NCI-H2107 (cell line): ENCODE results near the gene TMEM233.

Experiments
- DNase-seq: peaks from one replicate; lab custom pipeline; 2025; lab: John Stamatoyannopoulos, UW

TMEM233 gene

DNA sequence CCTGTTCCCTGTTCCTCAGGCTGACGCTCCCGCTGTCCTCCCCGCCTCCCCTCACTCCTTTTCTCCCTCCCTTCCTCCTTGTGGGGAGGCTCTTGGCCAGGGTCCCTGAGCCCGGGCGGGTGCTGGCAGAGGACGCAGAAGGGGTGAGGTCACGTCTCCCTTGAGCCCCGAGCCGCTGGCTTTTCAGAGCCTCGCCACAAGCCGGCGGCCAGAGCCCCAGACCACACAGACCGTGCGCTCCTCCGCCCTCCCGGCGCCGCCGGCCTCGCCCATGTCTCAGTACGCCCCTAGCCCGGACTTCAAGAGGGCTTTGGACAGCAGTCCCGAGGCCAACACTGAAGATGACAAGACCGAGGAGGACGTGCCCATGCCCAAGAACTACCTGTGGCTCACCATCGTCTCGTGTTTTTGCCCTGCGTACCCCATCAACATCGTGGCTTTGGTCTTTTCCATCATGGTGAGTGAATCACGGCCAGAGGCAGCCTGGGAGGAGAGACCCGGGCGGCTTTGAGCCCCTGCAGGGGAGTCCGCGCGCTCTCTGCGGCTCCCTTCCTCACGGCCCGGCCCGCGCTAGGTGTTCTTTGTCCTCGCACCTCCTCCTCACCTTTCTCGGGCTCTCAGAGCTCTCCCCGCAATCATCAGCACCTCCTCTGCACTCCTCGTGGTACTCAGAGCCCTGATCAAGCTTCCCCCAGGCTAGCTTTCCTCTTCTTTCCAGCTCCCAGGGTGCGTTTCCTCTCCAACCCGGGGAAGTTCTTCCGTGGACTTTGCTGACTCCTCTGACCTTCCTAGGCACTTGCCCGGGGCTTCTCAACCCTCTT is at the start of gene TMEM233:
Gene TMEM233 (plus strand): TSS at position 197 of the 821 bp plus-strand sequence. CDS start 75 bp downstream, at position 272.
- no peak for DNase-seq

DNA sequence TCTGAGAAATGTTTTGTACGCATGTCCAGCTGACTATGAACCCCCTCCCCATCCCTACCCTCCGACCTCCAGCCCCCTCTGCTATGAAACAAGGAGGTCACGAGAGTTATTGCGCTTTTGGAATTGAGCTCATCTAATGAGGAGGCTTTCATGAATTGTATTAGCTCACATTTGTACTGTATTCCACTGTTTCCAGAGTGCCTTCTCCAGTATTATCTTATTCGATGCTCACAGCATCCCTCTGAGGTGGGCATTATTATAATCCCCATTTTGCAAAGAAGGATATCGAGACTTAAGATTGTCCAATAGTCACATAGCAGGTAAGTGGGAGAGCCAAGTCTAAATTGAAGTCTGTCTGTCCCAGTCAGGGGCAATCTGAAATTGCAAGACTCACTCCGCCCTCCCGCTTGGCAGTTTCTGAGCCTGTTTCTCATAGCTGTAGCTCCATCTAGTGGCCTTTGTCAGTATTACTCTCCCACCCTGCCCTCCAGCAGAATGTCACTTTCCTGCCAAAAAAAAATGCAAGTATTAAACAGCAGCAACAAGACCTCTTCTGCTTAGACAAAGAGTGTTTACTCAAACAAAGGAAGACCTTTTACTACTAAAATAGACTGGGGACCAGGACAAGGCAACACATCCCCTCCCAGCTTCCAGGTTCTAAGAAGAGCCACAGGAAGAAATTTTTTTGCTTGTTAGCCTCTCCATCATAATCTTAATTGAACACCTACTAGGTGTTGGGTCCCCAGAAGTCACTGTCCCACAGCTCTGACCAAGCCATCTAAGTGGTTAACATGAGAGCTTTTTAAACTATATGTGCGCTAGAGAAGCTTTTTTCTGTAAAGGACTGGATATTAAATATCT is 48.6 kb upstream of the TMEM233 start:
- peak; percentile 69 for DNase-seq

DNA sequence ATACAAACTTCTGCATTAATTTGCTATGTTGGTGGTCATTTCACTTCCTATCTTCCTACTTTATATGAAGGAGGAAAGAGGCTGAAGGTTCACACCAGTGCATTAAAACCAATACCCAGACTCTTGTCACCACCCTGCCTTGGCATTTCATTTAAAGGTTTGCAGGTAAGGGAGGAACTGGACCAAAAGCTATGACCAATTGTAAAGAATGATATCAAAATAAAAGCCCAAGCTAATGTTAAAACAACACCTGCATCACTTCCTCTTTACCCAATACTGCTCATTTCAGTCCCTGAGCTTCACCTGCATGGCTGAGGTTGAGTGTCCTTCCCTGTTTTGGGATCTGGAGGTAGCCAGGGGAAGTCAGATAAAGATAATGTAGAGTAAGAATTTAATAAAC is 47.2 kb upstream of the TMEM233 start:
- DNase-seq: no peak

DNA sequence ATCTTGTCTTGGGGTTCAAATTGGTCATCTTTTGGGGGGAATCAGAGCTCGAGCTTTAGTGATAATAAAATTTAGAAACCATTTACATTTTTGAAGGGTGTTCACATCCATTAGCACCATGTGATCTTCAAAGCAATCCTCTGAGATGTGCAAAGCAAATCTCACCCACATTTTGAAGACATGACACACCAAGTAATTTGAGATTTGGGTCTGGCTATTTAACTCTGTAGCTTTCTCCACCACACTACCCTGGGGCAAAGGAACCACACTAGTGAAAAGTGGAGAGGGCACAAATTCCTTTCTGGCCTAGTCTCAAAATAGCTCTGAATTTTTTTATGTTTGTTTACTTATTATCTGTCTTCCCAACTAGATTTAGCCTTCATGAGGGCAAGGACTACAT is 46.6 kb upstream of the TMEM233 start:
- DNase-seq: no peak

DNA sequence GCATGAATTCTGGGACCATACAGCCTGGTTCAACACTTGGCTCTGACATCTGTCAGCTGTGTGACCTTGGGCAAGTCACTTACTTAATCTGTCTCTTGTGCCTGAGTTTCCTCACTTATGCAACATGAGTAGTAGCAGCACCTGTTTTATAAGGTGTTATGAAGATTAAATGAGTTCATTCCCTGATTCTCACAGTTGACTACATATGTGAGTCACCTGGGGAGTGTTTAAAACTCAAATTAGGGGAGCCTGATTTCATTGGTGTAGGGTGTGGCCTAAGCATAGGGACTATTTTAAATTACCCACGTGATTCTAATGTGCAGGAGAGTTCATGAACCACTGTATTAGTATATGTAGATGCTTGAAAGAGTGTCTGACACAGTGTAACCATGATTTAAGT is 36.7 kb upstream of the TMEM233 start:
- no peak for DNase-seq

DNA sequence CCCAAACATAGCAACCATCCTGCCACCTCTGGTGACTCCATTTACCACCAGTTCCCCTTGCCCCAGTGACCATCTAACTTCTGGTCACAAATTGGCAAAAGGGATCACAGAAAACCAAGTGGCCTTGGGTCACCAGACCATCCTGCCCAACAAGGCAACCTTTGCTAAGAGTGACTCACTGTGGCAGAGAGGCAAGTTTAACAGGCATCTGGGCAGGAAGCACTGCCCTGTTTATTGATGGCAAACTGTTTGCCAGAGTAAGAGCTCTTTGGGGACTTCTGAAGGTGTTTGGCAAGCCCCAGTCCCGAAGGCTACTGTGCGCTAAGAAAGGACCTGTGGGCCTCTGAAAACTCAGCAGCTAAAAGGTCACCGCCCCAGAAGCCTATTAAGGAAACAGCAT is 28.2 kb upstream of the TMEM233 start:
- DNase-seq: no peak

DNA sequence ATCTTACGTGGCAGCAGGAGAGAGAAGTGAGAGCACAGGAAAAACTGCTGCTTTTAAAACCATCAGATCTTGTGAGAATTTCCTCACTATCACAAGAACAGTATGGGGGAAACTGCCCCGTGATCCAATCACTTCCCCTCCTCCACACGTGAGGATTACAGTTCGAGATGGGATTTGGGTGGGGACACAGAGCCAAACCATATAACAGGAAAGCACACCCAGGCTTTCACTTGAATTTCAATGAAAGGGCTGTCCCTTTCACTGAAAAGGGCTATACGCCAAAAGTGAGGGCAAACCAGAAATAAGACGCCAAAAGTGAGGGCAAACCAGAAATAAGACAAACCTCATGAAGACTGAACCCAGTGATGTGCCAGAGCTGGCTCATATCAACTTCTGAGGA is 22.8 kb upstream of the TMEM233 start:
- no peak for DNase-seq

DNA sequence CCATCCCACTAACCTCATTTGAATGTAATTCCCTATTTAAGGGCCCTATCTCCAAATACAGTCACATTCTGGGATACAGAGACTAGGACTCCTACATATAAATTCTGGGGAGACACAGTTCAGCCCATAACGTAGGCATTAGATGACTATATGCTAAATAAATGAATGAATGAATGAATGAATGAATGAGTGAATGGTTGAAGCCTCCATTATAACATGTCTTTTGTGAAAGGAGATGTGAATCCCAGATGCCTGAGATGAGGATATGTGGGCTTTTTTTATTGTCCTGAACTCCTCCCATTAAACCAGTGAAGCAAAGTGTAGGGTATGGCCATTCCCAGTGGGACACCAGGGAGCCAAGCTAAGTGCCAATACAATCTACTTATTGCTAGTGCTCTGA is 20.5 kb upstream of the TMEM233 start:
- no peak for DNase-seq

DNA sequence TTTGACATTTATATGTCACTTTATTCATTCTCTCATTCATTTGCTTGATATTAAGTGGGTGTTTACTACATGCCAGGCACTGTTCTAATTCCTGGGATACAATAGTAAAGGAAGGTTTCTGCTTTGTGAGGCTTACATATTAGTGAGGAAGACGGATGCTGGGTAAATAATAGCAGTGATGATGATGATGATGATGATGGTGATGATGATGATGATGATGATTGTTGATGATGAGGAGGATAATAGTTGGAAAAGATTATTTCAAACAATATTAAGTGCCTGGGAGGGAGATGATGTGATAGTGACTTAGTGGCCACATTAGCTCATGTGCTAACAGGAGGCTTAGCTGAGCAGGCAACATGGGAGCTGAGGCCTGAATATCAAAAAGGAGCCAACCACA is 19.3 kb upstream of the TMEM233 start:
- DNase-seq: no peak

DNA sequence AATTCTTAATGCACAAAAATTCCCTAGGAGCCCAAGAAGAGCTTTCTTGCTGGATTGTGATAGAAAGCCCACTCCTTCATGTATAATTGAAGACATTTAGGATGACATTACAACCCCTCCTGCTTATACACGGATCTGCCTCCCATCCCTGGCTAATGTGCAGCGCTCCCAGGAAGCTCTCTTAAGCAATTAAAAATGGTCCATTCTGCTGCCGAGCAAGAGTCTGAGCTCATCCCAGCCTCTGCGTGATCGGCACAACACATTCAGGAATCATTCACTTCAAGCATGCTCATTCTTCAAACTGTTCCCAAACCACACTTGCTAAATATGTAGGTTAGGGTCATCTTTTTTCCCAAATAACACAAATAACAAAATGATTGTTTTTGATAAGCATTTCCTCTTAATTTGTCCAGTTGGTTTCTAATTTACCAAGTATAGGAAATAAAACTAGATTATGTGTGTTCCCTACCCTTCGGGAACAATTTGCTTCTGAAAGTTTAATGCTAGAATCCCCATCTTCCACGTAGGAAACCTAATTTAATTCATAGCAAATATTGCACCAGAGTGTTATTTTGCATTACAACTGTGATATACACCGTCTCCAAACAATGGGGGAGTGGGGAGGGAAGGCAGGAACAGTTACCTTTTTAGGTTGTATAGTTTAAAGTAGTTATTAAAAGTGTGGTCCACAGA is 17.3 kb upstream of the TMEM233 start:
- no peak for DNase-seq

DNA sequence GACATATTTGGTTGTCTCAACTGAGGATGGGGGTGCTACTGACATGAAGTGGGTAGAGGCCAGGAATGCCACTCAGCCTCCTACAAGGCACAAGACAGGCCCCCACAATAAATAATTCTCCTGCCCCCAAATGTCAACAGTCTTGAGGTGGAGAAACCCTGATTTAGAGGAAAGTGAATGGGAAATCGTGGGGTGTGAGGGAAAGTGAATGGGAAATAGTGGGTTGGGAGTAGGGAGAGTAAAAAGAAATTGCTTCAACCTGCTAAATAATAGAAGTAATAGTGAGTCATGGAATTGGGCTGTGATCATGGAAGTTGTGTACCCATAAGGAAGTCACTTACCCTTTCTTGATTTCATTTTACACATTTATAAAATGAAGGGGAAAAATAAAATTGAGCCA is 16.7 kb upstream of the TMEM233 start:
- no peak for DNase-seq

DNA sequence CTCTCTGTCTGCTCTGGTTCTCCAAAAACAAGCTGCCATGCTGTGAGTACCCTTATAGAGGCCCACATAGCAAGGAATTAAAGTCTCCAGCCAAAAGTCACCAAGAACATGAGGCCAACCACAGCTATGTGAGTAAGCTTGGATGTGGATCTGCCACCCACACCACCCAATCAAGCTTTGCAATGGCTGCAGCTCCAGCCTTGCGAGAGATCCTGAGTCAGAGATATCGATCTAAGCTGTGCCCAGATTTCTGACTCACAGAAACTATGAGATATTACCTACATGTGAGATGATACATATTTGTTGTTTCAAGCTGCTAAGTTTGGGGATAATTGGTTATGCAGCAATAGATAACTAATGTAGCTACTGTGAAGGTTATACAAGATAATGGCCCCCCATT is 15.5 kb upstream of the TMEM233 start:
- no peak for DNase-seq

DNA sequence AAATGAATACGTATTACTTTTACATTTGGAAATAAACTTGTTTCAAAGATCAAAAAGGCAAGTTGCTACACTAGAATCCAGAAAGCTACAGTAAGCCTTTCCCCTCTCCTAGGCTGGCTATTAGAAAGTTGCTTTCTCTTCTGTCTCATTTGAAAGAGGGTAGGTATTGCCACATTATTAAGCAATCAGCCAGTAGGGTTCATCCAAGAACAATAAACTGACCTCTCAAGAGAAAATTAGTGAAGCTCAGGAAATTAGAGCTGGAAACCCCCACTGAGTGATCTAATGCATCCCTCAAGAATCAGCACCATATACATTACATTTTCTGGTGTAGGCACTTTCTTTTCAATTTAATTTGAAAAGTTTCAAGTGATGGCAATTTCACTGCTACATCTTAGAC is 4.5 kb upstream of the TMEM233 start:
- DNase-seq: no peak

DNA sequence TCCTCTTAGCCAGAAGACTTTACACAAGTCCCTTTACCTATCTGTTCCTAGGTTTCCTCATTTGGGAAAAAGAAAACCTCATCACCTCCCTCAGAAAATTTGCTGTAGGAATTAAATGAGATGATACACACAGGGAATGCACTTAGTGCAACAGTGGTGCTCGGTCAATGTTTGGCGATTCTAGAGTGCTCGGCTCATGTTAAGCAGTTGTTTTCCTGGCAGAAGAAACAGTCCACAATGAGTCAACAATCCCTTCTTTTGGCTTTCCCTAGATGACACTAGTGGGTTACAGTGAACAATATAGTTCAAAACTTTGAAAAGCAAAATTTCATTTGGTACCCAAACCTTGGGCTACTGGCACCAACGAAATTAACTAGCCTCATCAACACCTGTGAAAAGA is 3.9 kb upstream of the TMEM233 start:
- DNase-seq: no peak

DNA sequence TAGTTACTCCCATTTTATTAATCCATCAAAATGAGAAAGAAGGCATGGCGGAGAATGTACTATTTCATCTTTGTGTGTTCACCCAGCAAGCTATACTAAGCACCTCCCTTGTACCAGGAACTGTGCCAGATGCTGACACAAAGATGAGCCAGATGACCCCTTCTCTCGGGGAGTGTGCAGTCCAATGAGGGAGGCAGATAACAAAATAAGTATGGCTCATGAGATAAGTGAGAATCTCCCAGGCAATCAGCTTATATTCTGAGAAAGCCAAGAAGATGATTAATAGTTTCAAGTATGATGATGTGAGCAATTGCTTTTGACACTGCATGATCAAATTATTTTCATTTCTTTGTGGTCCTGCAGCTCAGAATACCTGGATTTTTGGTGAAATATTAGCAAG is 1.3 kb upstream of the TMEM233 start:
- no peak for DNase-seq

DNA sequence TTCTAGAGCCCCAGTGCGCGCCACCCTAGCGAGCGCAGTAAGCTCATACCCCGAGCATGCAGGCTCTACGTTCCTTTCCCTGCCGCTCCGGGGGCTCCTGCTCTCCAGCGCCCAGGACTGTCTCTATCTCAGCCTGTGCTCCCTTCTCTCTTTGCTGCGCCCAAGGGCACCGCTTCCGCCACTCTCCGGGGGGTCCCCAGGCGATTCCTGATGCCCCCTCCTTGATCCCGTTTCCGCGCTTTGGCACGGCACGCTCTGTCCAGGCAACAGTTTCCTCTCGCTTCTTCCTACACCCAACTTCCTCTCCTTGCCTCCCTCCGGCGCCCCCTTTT is 791 bp downstream of the TMEM233 start:
- no peak for DNase-seq

DNA sequence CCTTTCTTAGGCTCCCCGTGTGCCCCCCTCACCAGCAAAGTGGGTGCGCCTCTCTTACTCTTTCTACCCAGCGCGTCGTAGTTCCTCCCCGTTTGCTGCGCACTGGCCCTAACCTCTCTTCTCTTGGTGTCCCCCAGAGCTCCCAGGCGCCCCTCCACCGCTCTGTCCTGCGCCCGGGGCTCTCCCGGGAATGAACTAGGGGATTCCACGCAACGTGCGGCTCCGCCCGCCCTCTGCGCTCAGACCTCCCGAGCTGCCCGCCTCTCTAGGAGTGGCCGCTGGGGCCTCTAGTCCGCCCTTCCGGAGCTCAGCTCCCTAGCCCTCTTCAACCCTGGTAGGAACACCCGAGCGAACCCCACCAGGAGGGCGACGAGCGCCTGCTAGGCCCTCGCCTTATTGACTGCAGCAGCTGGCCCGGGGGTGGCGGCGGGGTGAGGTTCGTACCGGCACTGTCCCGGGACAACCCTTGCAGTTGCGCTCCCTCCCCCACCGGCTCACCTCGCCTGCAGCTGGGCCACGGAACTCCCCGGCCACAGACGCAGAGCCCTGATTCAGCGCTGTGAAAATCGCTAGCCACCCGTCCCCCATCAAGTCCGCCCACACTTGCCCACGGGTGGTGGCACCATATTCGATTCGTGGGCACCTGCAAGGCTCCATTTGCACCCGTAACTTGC is 1.3 kb downstream of the TMEM233 start:
- DNase-seq: no peak

DNA sequence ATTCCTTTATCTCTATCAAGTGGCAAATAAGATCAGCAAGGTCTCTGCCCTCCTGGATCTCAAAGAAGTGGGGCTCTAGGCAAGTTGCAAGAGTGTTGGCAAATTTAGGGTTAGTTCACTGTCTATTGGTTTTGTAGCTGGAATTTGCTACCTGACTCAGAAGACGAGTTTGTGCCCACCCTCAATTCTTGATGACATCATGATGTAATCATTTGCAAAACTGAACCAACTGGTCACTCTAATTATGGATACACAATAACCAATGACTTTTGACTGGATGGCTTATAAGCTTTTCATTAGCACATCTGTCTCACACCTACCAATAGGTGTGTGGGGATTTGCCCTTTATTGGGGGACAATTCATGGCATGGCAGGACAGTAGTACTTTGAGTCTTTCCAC is 4.6 kb downstream of the TMEM233 start:
- DNase-seq: no peak

DNA sequence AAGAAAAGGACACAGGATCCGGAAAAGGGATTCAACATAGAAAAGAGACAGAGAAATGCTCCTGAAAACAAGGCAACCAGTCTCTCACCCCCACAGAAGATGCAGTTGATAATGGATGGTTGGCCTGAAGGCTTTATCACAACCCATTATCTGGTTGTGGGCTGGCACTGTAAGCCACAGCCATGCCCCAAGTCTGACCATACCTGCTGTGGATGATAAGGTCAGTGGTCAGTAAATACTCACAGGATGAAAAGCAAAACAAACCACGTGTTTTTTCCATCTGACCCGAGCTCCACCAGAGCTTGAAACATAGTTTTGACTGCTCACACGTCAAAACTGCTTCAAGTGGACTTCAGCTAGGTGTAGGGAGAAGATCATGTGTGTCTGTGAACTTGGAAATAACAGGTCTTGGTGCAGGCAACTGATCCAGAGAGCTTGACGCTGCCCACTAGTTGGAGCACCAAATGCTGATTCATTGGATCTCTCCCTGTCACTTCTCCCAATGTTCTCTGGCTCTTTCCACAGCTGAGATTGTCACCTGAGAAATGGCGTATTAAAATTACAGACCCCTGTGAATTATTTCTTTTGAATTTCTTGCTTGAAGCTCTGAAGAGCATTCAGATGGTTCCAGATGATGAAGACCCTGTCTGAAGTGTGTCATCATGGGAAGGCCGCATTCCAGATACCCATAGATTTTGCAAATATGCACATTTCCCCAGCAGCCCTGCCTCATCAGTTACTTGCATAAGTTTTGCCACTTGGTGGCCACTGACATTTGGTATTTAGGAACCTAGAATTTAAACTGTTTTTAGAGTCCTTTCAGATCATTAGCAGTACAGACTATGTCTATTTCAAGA is 8.5 kb downstream of the TMEM233 start:
- no peak for DNase-seq

DNA sequence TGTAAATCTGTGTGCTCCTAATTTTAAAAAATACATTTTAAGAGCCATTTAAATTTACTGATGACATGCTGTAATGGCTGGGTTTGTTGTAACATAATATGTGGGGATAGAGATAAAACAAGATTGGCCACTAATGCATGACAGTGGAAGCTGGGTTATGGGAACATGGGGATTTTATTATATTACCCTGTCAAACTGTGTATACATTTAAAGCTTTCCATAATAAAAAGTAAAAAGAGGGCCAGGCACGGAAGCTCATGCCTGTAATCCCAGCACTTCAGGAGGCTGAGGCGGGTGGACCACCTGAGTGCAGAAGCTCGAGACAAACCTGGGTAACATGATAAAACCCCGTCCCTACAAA is 9.1 kb downstream of the TMEM233 start:
- no peak for DNase-seq

DNA sequence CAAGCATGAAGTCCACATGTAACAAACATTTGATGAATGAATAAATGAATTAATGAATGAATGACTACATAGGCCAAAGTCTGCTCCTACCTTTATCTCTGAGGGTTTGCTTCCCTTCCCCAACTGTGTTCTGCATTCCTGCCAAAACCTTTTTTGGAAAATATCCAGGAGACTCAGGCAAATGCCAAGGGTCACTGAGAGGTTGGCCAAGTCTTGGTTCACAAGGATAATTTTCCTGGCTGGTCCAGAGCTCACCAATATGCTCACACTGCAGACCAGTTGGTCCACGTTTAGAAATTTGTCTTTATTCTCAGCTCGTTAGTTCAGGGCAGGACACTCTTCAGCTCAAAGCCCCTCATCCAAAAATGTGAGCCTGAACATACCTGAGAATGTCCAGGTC is 10.2 kb downstream of the TMEM233 start:
- no peak for DNase-seq
